Sigmoid colon (tissue), 3 donors: ENCODE data around the gene ANOS1.

Source experiments
- POLR2A ChIP-seq, 2 donors: fragments of 450-650 bp; IDR thresholded peaks; one replicate each; pipeline ENCODE4 v1.6.1; 2016; ENCODE audit warnings: antibody characterized with exemption in 2 of 2, mild to moderate bottlenecking in 2 of 2, moderate library complexity in 2 of 2
- TF ChIP-seq, protein P1 (sequence below), 4 experiments: fragments of 450-650 bp in 3 of 4; fragments of 200-600 bp in 1 of 4; IDR thresholded peaks; one replicate each; pipeline ENCODE4 v1.5.1; 2016 to 2019; ENCODE audit warnings: antibody characterized with exemption in 4 of 4, mild to moderate bottlenecking in 3 of 4, moderate library complexity in 2 of 4

DNA sequence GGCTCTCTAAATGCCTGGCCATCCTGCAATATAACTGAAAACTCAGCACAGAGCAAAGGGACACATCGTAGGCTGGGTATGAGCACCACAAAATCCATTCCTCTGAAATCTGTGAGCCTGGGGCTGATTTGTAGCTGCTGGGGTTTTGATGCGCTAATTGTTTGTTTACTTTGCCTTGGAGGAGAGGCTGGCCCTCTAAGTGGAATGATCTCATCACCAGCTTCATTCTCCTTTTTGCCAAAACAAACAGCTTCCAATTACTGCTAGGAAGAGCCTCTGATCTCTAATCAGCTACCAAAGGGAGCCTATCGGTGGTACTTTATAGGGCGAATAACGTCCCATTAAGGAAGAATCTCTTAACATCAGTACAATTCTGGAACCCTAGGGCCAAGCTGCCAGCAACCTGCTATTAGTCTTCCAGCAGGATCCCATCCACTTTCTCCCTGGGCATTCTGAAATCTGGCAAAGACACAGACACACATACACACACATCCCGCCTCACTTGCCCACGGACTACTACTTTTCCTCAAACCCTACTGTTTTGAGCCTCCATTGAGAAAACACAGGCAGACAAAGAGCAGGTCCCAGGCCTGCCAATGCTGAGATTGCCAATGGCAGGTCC is 5.8 kb downstream of the ANOS1 start:
- TF ChIP-seq, protein P1, sequence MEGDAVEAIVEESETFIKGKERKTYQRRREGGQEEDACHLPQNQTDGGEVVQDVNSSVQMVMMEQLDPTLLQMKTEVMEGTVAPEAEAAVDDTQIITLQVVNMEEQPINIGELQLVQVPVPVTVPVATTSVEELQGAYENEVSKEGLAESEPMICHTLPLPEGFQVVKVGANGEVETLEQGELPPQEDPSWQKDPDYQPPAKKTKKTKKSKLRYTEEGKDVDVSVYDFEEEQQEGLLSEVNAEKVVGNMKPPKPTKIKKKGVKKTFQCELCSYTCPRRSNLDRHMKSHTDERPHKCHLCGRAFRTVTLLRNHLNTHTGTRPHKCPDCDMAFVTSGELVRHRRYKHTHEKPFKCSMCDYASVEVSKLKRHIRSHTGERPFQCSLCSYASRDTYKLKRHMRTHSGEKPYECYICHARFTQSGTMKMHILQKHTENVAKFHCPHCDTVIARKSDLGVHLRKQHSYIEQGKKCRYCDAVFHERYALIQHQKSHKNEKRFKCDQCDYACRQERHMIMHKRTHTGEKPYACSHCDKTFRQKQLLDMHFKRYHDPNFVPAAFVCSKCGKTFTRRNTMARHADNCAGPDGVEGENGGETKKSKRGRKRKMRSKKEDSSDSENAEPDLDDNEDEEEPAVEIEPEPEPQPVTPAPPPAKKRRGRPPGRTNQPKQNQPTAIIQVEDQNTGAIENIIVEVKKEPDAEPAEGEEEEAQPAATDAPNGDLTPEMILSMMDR (IDR thresholded peaks at IDR 0.05): no peak
- no peak for TF ChIP-seq POLR2A (IDR thresholded peaks at IDR 0.05)
